Upper lobe of right lung (tissue), 1 donor: ENCODE data around the gene IGF2BP1. TPM values are rescaled to one million over a fixed set of nuclear protein-coding genes. Genes with fewer than 3 reads are reported as not detected.

ENCODE experiments used
- ATAC-seq: fragments of 200-7000 bp; cut with Tn5 transposase; one replicate; pipeline ENCODE4 v1.9.1; 2020; ENCODE audit warnings: mild to moderate bottlenecking, moderate library complexity
- DNase-seq: peaks from one replicate; pipeline ENCODE4 v3.0.0-alpha.2; 2020
- H3K27ac ChIP-seq: fragments of 200-600 bp; one replicate; pipeline ENCODE4 v1.8.0; 2022
- H3K27me3 ChIP-seq: fragments of 200-600 bp; one replicate; pipeline ENCODE4 v1.8.0; 2022; ENCODE audit warnings: mild to moderate bottlenecking
- H3K36me3 ChIP-seq: fragments of 200-600 bp; one replicate; pipeline ENCODE4 v1.8.0; 2022
- H3K4me1 ChIP-seq: fragments of 200-600 bp; one replicate; pipeline ENCODE4 v1.8.0; 2022
- H3K4me3 ChIP-seq: fragments of 200-600 bp; one replicate; pipeline ENCODE4 v1.8.0; 2022; ENCODE audit warnings: mild to moderate bottlenecking
- H3K9me3 ChIP-seq: fragments of 200-600 bp; one replicate; pipeline ENCODE4 v1.8.0; 2022
- intact Hi-C: fragments of 100-400 bp; cut with DNase I; formaldehyde crosslinking; loops from one replicate; pipeline ENCODE4 v1.11.0; 2022
- total RNA-seq: library from RNA; stranded (reverse); fragmentation: NEBNext Ultra II Directional; extraction: Animal tissue kit (Norgen Biotek cat#: 25700); gene quantifications from one replicate; pipeline ENCODE4 v1.2.1, GENCODE V29; 2021
- TF ChIP-seq, protein P1 (sequence below): fragments of 200-600 bp; IDR thresholded peaks from one replicate; pipeline ENCODE4 v1.8.0; 2022; ENCODE audit warnings: antibody characterized with exemption
- donor health status: DM: no; HTN: yes; CAD: no; lungs with severe emphysema.

The IGF2BP1 gene
- total RNA-seq, 1 donor from 2014 or later: not detected

DNA sequence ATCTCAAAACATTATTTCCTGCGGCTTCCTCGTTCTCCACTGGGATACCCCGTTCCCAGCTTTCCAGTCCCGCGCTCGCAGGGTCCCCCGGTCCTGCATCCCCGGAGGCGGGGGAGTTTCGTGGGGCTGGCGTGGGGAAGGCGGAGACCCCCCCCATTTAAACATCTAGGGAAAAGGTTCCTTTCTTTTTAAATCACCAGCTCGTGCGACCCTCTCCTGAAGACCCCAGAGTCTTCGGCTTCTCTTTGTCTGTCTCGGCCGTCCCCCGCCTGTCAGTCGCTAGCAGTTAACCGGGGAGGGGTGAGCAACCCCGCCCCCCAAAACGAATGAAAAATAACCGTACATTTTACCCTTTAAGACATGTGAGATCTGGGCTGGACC is 473 bp upstream of the IGF2BP1 start:
- no peak overlapping the region for H3K4me3 ChIP-seq
- TF ChIP-seq, protein P1, sequence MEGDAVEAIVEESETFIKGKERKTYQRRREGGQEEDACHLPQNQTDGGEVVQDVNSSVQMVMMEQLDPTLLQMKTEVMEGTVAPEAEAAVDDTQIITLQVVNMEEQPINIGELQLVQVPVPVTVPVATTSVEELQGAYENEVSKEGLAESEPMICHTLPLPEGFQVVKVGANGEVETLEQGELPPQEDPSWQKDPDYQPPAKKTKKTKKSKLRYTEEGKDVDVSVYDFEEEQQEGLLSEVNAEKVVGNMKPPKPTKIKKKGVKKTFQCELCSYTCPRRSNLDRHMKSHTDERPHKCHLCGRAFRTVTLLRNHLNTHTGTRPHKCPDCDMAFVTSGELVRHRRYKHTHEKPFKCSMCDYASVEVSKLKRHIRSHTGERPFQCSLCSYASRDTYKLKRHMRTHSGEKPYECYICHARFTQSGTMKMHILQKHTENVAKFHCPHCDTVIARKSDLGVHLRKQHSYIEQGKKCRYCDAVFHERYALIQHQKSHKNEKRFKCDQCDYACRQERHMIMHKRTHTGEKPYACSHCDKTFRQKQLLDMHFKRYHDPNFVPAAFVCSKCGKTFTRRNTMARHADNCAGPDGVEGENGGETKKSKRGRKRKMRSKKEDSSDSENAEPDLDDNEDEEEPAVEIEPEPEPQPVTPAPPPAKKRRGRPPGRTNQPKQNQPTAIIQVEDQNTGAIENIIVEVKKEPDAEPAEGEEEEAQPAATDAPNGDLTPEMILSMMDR: no peak

DNA sequence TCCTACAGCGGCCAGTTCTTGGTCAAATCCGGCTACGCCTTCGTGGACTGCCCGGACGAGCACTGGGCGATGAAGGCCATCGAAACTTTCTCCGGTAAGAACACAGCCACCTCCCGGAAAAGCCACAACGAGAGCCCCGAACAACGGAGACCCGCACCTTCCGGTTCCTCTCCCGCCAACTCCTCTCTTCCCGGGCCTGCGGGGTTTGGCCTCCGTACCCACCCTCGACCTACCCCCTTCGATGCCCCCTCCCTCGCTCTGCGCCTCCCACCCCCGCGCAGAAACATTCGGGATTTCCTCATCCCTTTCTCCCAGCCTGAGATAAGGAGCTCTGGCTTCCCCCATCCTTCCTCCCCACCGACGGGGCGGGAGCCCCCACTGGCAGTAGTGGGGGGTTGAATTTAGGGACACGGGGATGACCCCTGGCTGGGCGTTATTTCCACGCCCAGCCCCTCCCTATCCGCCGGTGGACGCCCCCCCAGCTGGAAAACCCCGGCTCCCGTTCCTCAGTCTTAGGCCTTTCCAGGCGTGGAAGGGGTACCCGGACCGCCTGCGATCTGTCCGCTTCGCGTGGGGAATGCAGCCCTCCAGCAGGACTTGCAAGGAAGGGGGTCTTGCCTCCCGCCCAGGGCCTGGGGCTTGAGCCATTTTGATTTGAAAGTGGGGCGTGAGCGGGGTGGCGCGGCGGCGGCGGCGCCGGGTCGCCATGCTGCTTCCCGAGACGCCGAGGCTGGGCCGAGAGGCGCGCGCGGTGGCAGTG is 822 bp downstream of the IGF2BP1 start:
- DNase-seq: no peak
- Histone ChIP-seq H3K27ac (no peak overlapping the region), H3K4me1 (peaks cover 10% of the 10 kb centered on the region), H3K27me3 (peaks cover 97% of the 10 kb centered on the region), H3K4me3 (no peak overlapping the region), H3K36me3 (no peaks in the 10 kb centered on the region), H3K9me3 (no peaks in the 10 kb centered on the region)
- ATAC-seq: peak; percentile 20
- intact Hi-C loops: no loop called here
- TF ChIP-seq, protein P1: no peak

More for the DNA sequence above, 473 bp upstream of the IGF2BP1 start:
- DNase-seq (no peak), ATAC-seq (no peak)
- no peaks in the 10 kb centered on the region for H3K36me3 ChIP-seq
- no peaks in the 10 kb centered on the region for H3K9me3 ChIP-seq
- intact Hi-C loops: no loop called here
- H3K27ac ChIP-seq: no peak overlapping the region
- peaks cover 97% of the 10 kb centered on the region for H3K27me3 ChIP-seq
- peaks cover 10% of the 10 kb centered on the region for H3K4me1 ChIP-seq

DNA sequence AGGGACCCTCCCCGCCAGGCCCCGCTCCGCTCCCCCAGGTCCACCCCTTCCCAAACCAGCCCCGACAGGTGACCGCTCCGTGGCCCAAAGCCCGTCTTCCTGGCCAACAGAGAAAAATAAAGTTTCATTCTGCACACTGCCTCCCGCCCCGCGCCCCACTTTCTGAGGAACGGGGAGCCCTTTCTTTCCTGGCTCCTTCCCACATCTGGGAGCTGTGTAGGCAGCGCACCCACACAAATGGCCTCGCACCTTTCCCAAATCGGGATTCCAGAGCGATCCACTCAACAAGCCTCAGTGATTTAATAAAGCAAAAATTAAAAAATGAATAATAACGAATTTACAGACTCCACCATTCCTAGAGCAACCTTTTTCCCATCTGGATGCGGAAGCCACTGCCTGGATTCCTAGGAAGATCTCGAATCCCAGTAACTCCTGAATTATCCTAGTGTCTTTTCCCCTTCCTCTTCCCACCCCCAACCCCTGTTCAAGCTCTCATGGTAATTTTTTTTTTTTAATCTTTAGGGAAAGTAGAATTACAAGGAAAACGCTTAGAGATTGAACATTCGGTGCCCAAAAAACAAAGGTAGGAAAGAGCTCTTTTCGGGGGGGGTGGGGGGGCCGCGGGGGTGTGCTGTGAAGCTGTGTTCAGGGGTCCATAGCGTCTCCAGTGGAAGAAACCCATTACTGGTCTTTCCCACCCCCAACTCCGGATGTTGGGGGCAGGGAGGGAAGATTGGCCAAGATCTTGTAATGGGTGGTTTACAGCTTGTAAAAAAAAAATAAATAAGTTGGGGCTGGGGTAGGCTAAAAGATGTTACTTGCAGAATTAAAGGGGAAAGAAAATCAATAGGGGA is 1.6 kb downstream of the IGF2BP1 start:
- TF ChIP-seq, protein P1: no peak
- DNase-seq (no peak), ATAC-seq (no peak)
- Histone ChIP-seq H3K4me3 (no peak overlapping the region), H3K4me1 (peaks cover 10% of the 10 kb centered on the region), H3K36me3 (no peaks in the 10 kb centered on the region), H3K9me3 (no peaks in the 10 kb centered on the region), H3K27ac (no peak overlapping the region), H3K27me3 (peaks cover 97% of the 10 kb centered on the region)
- intact Hi-C loops: no loop called here

DNA sequence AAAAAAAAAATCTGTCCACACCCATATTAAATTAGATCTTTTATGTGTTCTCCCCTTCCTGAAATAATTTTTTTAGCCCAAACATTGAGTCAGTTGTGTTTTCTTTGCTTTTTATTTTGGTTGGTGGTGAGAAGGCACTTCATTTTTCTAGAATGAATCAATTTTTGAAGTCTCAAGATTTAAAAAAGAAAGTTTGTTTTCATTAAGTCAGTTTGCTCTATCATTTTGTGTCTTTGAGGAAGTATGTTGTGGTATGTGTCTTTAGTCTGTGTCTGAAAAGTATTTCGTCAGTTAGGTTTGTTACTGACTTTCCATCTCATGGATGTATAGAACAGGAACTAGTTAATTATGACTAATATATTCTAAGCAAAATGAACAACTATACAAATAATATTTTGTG is 3.8 kb downstream of the IGF2BP1 start:
- ATAC-seq: no peak
- TF ChIP-seq, protein P1: no peak
- H3K9me3 ChIP-seq: no peaks in the 10 kb centered on the region
- H3K27me3 ChIP-seq: peaks cover 97% of the 10 kb centered on the region
- no peak overlapping the region for H3K4me3 ChIP-seq
- H3K36me3 ChIP-seq: no peaks in the 10 kb centered on the region
- no peak for DNase-seq
- intact Hi-C loops: no loop called here
- no peak overlapping the region for H3K27ac ChIP-seq
- peaks cover 10% of the 10 kb centered on the region for H3K4me1 ChIP-seq

DNA sequence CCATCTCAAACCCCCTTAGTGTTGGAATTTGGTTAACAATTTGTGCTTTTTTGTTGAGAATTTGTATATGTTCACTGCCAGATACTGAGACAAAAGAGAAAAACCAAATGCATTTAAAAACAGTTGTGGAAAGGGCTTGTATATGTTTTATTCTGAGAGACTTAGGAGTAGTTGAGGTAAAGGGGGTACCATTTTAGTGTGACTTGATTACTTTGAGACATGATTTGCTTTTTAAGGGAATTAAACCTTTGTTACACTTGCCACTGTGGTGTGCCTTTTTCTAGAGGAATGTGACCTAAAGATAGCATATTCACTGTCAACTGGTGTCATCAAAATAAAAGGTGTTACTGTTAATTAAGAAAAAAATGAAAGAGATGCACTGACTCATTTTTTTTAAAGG is 4.5 kb downstream of the IGF2BP1 start:
- TF ChIP-seq, protein P1: no peak
- H3K27ac ChIP-seq: no peak overlapping the region
- no peaks in the 10 kb centered on the region for H3K9me3 ChIP-seq
- no peak for ATAC-seq
- no peaks in the 10 kb centered on the region for H3K36me3 ChIP-seq
- H3K4me1 ChIP-seq: peaks cover 10% of the 10 kb centered on the region
- intact Hi-C loops: no loop called here
- no peak overlapping the region for H3K4me3 ChIP-seq
- H3K27me3 ChIP-seq: peaks cover 97% of the 10 kb centered on the region
- no peak for DNase-seq
